HepG2 (cell line): ENCODE measurements around the gene TRRAP. TPM values are rescaled to one million over a fixed set of nuclear protein-coding genes. Genes with fewer than 3 reads are reported as not detected.

Experiments
- ATAC-seq: fragments of 200-7000 bp; cut with Tn5 transposase; 3 replicates; pipeline ENCODE4 v1.9.1; 2020; ENCODE audit warnings: mild to moderate bottlenecking, moderate library complexity
- BruUV-seq: library from RNA; stranded (reverse); fragments of 400-500 nt; replicated peaks from 2 replicates; lab custom pipeline; 2021; lab: Mats Ljungman, UMichigan
- CTCF ChIA-PET: fragments of 300-600 bp; formaldehyde crosslinking; extraction: SDS; loops from one replicate; lab custom pipeline; 2021; ENCODE audit warnings: low total read pairs, inconsistent platforms, low intra/inter-chr PET ratio; lab: Yijun Ruan, JAX
- POLR2A ChIA-PET: fragments of 350-600 bp; sonication (Branson Sonifier 250); formaldehyde crosslinking; loops from one replicate; lab custom pipeline; 2020; ENCODE audit warnings: antibody characterized with exemption, inconsistent platforms; lab: Yijun Ruan, JAX
- DNase-seq: peaks from one replicate; pipeline ENCODE4 v3.0.0-alpha.2; 2015; ENCODE audit warnings: low spot score
- FAIRE-seq: peaks from 3 replicates; lab custom pipeline; 2011; peaks lifted over from hg19 to GRCh38; lab: Jason Lieb, UNC
- H2AFZ ChIP-seq: one replicate; pipeline ENCODE4 v1.6.1; 2011; ENCODE audit warnings: low read length, inconsistent platforms
- H3K27ac ChIP-seq: fragments of 300-600 bp; 3 replicates; pipeline ENCODE4 v1.8.0; 2011; ENCODE audit warnings: mixed run types, mild to moderate bottlenecking, mixed read lengths, low read length, inconsistent platforms; ENCODE audit not compliant: insufficient read depth; ENCODE audit errors: extremely low read length
- H3K27me3 ChIP-seq, 2 experiments: fragments of 200-600 bp in 1 of 2; 2 replicates in 1 of 2; 3 replicates in 1 of 2; pipeline versions ENCODE4 v1.6.0 to v1.8.0; 2011; ENCODE audit warnings: low read length in 2 of 2, mild to moderate bottlenecking in 2 of 2, moderate library complexity in 2 of 2, inconsistent platforms in 1 of 2; ENCODE audit not compliant: insufficient read depth in 2 of 2, control insufficient read depth in 1 of 2
- H3K36me3 ChIP-seq, 2 experiments: fragments of 200-600 bp in 1 of 2; replicated peaks in 1 of 2; 2 replicates in 1 of 2; 3 replicates in 1 of 2; pipeline versions ENCODE4 v1.5.1 to v1.8.0; 2011; ENCODE audit warnings: low read length in 2 of 2, inconsistent platforms in 1 of 2; ENCODE audit not compliant: insufficient read depth in 2 of 2, control insufficient read depth in 1 of 2
- H3K4me1 ChIP-seq: 2 replicates; pipeline ENCODE4 v1.5.1; 2012; ENCODE audit warnings: low read length, inconsistent platforms; ENCODE audit not compliant: insufficient read depth
- H3K4me2 ChIP-seq: 2 replicates; pipeline ENCODE4 v1.6.0; 2011; ENCODE audit warnings: low read depth, low read length, inconsistent platforms
- H3K4me3 ChIP-seq, 3 experiments: fragments of 200-600 bp in 1 of 3; sonication (generic), shearing (Covaris generic) in 1 of 3; replicated peaks in 1 of 3; 2 replicates each; pipeline ENCODE4 v1.5.1; 2011 to 2016; ENCODE audit warnings: low read length in 3 of 3, inconsistent platforms in 2 of 3, low read depth in 2 of 3, mild to moderate bottlenecking in 2 of 3, control low read depth in 1 of 3, mixed read lengths in 1 of 3; ENCODE audit not compliant: insufficient read depth in 1 of 3
- H3K79me2 ChIP-seq: one replicate; pipeline ENCODE4 v1.6.1; 2011; ENCODE audit warnings: low read length, inconsistent platforms; ENCODE audit not compliant: insufficient read depth
- H3K9ac ChIP-seq: 2 replicates; pipeline ENCODE4 v1.6.0; 2011; ENCODE audit warnings: mild to moderate bottlenecking, low read depth, low read length, inconsistent platforms; ENCODE audit not compliant: insufficient read depth
- H3K9me3 ChIP-seq: 2 replicates; pipeline ENCODE4 v1.5.1; 2012; ENCODE audit warnings: mild to moderate bottlenecking, low read length
- H4K20me1 ChIP-seq: 2 replicates; pipeline ENCODE4 v1.6.0; 2011; ENCODE audit warnings: inconsistent platforms, mild to moderate bottlenecking, low read length, moderate library complexity; ENCODE audit not compliant: insufficient read depth
- ARID2 ChIP-seq: sonication (generic); formaldehyde crosslinking; IDR thresholded peaks from 2 replicates; pipeline ENCODE4 v1.8.1; 2022; ENCODE audit warnings: mild to moderate bottlenecking, missing genetic modification reagents, borderline replicate concordance
- CBX5 ChIP-seq: sonication (generic); formaldehyde crosslinking; IDR thresholded peaks from 2 replicates; pipeline ENCODE4 v1.4.0; 2020; ENCODE audit warnings: missing genetic modification reagents, borderline replicate concordance
- CREB1 ChIP-seq, 2 experiments: fragments of 450-650 bp in 1 of 2; IDR thresholded peaks; 2 replicates each; pipeline ENCODE4 v1.6.1; 2016 to 2017; ENCODE audit warnings: control low read depth in 1 of 2, mild to moderate bottlenecking in 1 of 2, missing compliant biosample characterization in 1 of 2, missing genetic modification characterization in 1 of 2
- CREB3 ChIP-seq: sonication (generic); formaldehyde crosslinking; IDR thresholded peaks from 2 replicates; pipeline ENCODE4 v1.5.0; 2020; ENCODE audit warnings: missing genetic modification reagents
- EED ChIP-seq: sonication (generic); formaldehyde crosslinking; IDR thresholded peaks from 2 replicates; pipeline ENCODE4 v1.5.0; 2020; ENCODE audit warnings: mild to moderate bottlenecking, missing genetic modification reagents
- FOSL1 ChIP-seq: sonication (generic); formaldehyde crosslinking; IDR thresholded peaks from 2 replicates; pipeline ENCODE4 v1.9.0; 2021; ENCODE audit warnings: missing genetic modification reagents, borderline replicate concordance
- HHEX ChIP-seq: IDR thresholded peaks from 2 replicates; pipeline ENCODE4 v1.6.1; 2016; ENCODE audit warnings: control low read depth
- HNRNPUL1 ChIP-seq: fragments of 200-400 bp; formaldehyde crosslinking; IDR thresholded peaks from 2 replicates; pipeline ENCODE4 v1.6.1; 2017; ENCODE audit warnings: low read depth, mild to moderate bottlenecking, low read length, moderate library complexity
- NCOA1 ChIP-seq: sonication (generic); formaldehyde crosslinking; IDR thresholded peaks from 2 replicates; pipeline ENCODE4 v1.9.0; 2021; ENCODE audit warnings: missing genetic modification reagents
- PHF5A ChIP-seq: IDR thresholded peaks from one replicate; pipeline ENCODE4 v1.6.1; 2018; ENCODE audit warnings: low read depth, missing genetic modification reagents; ENCODE audit not compliant: unreplicated experiment
- POLR2A ChIP-seq, 2 experiments: IDR thresholded peaks; 2 replicates each; pipeline ENCODE4 v1.6.1; 2011; ENCODE audit warnings: low read depth in 2 of 2, low read length in 2 of 2, mild to moderate bottlenecking in 1 of 2, moderate library complexity in 1 of 2; ENCODE audit not compliant: insufficient read depth in 1 of 2
- TCF7L2 ChIP-seq: IDR thresholded peaks from 2 replicates; pipeline ENCODE4 v1.6.1; 2011; ENCODE audit warnings: mild to moderate bottlenecking, low read depth, low read length, moderate library complexity
- ZBTB8A ChIP-seq: sonication (generic); formaldehyde crosslinking; IDR thresholded peaks from 2 replicates; pipeline ENCODE4 v1.4.0; 2020; ENCODE audit warnings: mild to moderate bottlenecking, low read depth, missing genetic modification reagents, borderline replicate concordance
- ZGPAT ChIP-seq: IDR thresholded peaks from 2 replicates; pipeline ENCODE4 v1.6.1; 2016; ENCODE audit warnings: mild to moderate bottlenecking
- ZNF546 ChIP-seq: sonication (generic); formaldehyde crosslinking; conservative IDR thresholded peaks from 2 replicates; pipeline ENCODE4 v1.8.1; 2023; ENCODE audit warnings: mild to moderate bottlenecking, missing genetic modification reagents
- ZNF629 ChIP-seq: sonication (generic); formaldehyde crosslinking; conservative IDR thresholded peaks from 2 replicates; pipeline ENCODE4 v1.5.0; 2020; ENCODE audit warnings: missing genetic modification reagents
- WGBS: methylation state at CpG from one replicate; pipeline ENCODE4 v1.1.6; 2017; ENCODE audit warnings: low lambda C conversion rate; 5-methylcytosine and 5-hydroxymethylcytosine counted together
- in situ Hi-C: cut with HindIII; loops from 2 replicates; pipeline ENCODE4 v1.10.0; 2017; ENCODE audit warnings: low pct_unique_long_range_greater_than_20kb; ENCODE audit not compliant: extremely low pct_ligation_motif_present
- intact Hi-C: fragments of 100-400 bp; cut with micrococcal nuclease; formaldehyde crosslinking; loops from one replicate; pipeline ENCODE4 v1.10.0; 2022; ENCODE audit not compliant: unreplicated experiment
- polyA plus RNA-seq, 8 experiments: library from polyadenylated mRNA; depleted of rRNA in 3 of 8; stranded (reverse) in 7 of 8; unstranded in 1 of 8; fragments of >200 nt; fragmentation: Illumina TruSeq in 4 of 8; extraction: Trizol in 4 of 8; gene quantifications; 2 replicates each; pipeline versions ENCODE4 v1.2.1 to v1.2.3, GENCODE V29; 2011 to 2016; ENCODE audit warnings: low read depth in 4 of 8, missing spikeins in 1 of 8, mixed read lengths in 1 of 8; ENCODE audit not compliant: insufficient read depth in 1 of 8
- total RNA-seq, 5 experiments: library from RNA; depleted of rRNA; stranded (reverse); fragments of >200 nt; fragmentation: Illumina TruSeq; extraction: Trizol; gene quantifications; 2 replicates each; pipeline ENCODE4 v1.2.3, GENCODE V29; 2016; ENCODE audit warnings: low read depth in 1 of 5

The TRRAP gene
- total and polyA plus RNA-seq, 2 of the 13 experiments (the other 11 are each of a cell fraction or from before 2014, with no cell fraction given), result 8.6 to 10.5 TPM

- Histone ChIP-seq H2AFZ (no peak overlapping the region), H3K27me3 (no peaks in the 10 kb centered on the region), H3K79me2 (no peaks in the 10 kb centered on the region), H3K4me2 (no peak overlapping the region), H3K27ac (no peak overlapping the region), H3K9ac (no peak overlapping the region), H3K9me3 (no peaks in the 10 kb centered on the region), H3K4me1 (no peaks in the 10 kb centered on the region), H3K36me3 (peaks cover 37 to 85% of the 10 kb centered on the region in 2 experiments), H4K20me1 (no peaks in the 10 kb centered on the region), H3K4me3 (no peak overlapping the region)
- ChIA-PET POLR2A (interaction anchor here (0.9 kb wide), 1 partner anchor 71 kb away, joined by 4 read pairs; the partner anchor contains the start of gene TRRAP), CTCF (no interaction called here)
- DNase-seq (no peak), FAIRE-seq (no peak), ATAC-seq (no peak)
- TF ChIP-seq ZNF546 (CRISPR knock-in tag), result no peak
- no peak for TF ChIP-seq TCF7L2
- no peak for TF ChIP-seq CBX5 (CRISPR knock-in tag)
- TF ChIP-seq HHEX (CRISPR knock-in tag), result no peak
- no peak for TF ChIP-seq NCOA1 (CRISPR knock-in tag)
- no peak for TF ChIP-seq EED
- TF ChIP-seq HNRNPUL1, result no peak
- TF ChIP-seq CREB1 (IDR thresholded peaks at IDR 0.05), result no peak
- TF ChIP-seq CREB1 (CRISPR knock-in tag; IDR thresholded peaks at IDR 0.05), result no peak
- no peak for TF ChIP-seq PHF5A (CRISPR knock-in tag)
- TF ChIP-seq ZNF629 (CRISPR knock-in tag), result no peak
- no peak for TF ChIP-seq ZBTB8A (CRISPR knock-in tag)
- TF ChIP-seq FOSL1, result no peak
- TF ChIP-seq ZGPAT (CRISPR knock-in tag), result no peak
- TF ChIP-seq CREB3, result no peak
- no peak for TF ChIP-seq POLR2A (IDR thresholded peaks at IDR 0.05; ENCODE audit: insufficient read depth in 1 of 2, low read depth in 2 of 2, low read length in 2 of 2)
- no peak for TF ChIP-seq ARID2 (CRISPR knock-in tag)
- whole genome bisulfite sequencing, result 96% methylated on average over 21 of the region's 21 CpGs
- BruUV-seq, result no TSS peak
- in situ Hi-C loops, result no loop called here
- intact Hi-C loops, result no loop called here
Observed at GRCh38 chr7:98949336-98950044, 71.2 kb downstream of the TRRAP start.
